ENCODE results near the gene DDX18.
"Not testable (repeated sequence)": the region's sequence is repeated elsewhere in the genome, so short reads cannot be mapped to it uniquely, and the experiment has no call there.

Gene DDX18

DNA sequence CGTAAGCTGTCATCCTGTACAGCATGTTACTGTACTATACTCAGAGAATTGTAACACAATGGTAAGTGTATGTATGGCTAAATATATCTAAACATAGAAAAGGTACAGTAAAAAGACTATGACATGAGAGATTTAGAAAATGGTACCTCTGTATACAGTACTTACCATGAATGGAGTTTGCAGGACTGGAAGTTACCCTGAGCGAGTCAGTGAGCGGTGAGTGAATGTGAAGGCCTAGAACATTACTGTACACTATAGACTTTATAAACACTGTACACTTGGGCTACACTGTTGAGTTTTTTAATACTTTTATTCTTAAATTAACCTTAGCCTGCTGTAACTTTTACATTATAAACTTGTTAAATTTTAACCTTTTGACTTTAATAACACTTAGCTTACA lies 1.5 kb downstream of the DDX18 start:
- H3K4me3 ChIP-seq (ENCODE audit: low read depth, low read length) = no peak overlapping the region
- DNase-seq (ENCODE audit: low read depth) = no peak
- TF ChIP-seq, protein P1, sequence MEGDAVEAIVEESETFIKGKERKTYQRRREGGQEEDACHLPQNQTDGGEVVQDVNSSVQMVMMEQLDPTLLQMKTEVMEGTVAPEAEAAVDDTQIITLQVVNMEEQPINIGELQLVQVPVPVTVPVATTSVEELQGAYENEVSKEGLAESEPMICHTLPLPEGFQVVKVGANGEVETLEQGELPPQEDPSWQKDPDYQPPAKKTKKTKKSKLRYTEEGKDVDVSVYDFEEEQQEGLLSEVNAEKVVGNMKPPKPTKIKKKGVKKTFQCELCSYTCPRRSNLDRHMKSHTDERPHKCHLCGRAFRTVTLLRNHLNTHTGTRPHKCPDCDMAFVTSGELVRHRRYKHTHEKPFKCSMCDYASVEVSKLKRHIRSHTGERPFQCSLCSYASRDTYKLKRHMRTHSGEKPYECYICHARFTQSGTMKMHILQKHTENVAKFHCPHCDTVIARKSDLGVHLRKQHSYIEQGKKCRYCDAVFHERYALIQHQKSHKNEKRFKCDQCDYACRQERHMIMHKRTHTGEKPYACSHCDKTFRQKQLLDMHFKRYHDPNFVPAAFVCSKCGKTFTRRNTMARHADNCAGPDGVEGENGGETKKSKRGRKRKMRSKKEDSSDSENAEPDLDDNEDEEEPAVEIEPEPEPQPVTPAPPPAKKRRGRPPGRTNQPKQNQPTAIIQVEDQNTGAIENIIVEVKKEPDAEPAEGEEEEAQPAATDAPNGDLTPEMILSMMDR (conservative IDR thresholded peaks at IDR 0.05; ENCODE audit: low read depth, low read length) = no peak

DNA sequence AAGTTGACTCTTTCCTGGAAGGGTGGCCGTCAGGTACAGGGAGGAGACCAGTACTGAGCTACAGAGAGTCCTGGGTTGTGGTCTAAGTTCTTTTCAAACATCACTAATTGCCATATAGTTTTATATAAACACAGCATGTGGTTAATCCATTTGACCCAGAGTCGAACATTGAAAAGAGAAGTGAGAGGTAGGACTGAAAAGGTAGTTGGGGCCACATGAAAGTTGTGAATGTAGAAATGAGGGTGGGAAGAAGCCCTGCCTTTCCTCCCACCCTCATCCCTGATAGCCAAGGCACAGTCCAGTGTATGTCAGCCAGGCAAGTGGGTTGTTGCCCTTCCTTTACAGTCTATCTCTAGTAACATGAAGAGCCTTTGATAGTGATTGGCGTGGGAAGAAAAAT lies 4.4 kb downstream of the DDX18 start:
- H3K4me3 ChIP-seq (ENCODE audit: low read depth, low read length) = no peak overlapping the region
- TF ChIP-seq, protein P1 (conservative IDR thresholded peaks at IDR 0.05; ENCODE audit: low read depth, low read length) = no peak
- DNase-seq (ENCODE audit: low read depth) = no peak

DNA sequence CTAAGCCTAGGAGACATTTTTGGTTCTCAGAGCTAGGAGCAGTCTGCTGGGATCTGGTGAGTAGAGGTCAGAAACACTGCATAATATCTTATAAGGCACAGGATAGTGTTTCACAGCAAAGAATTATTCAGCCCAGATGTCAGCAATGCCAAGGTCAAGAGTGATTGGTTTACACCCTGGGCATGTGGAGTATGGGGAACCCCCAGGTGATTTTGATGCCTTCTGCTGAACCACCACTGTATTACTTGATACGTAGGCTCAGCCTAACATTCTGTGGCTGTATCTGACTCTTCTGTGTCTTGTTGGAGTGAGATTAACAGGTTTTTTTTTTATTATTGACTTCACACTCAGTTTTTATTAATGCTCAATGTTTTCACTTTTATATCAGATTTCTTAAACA lies 6.0 kb downstream of the DDX18 start:
- TF ChIP-seq, protein P1 (conservative IDR thresholded peaks at IDR 0.05; ENCODE audit: low read depth, low read length) = no peak
- no peak overlapping the region for H3K4me3 ChIP-seq (ENCODE audit: low read depth, low read length)
- DNase-seq (ENCODE audit: low read depth) = no peak

DNA sequence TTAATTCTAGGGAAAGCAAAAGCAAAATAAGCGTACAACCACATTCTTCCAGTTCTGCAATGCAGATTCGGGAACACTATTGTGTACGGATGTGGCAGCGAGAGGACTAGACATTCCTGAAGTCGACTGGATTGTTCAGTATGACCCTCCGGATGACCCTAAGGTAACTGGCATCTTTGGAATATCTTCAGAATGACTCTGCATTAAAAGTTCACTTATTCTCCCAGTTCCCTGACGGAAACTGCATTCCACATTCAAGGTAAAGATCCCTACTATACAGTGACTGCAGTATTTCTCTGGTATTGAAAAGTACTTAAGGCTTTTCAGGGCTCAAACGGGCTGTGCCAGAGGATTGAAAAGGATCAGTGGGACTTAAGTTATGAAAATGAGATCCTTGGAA lies 10.9 kb downstream of the DDX18 start:
- DNase-seq (ENCODE audit: low read depth) = no peak
- TF ChIP-seq, protein P1 (conservative IDR thresholded peaks at IDR 0.05; ENCODE audit: low read depth, low read length) = no peak
- H3K4me3 ChIP-seq (ENCODE audit: low read depth, low read length) = no peak overlapping the region

DNA sequence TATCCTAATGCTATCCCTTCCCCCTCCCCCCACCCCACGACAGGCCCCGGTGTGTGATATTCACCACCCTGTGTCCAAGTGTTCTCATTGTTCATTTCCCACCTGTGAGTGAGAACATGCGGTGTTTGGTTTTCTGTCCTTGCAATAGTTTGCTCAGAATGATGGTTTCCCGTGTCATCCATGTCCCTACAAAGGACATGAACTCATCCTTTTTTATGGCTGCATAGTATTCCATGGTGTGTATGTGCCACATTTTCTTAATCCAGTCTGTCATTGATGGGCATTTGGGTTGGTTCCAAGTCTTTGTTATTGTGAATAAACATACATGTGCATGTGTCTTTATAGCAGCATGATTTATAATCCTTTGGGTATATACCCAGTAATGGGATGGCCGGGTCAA lies 13.0 kb downstream of the DDX18 start:
- DNase-seq (ENCODE audit: low read depth); H3K4me3 ChIP-seq (ENCODE audit: low read depth, low read length): not testable (repeated sequence)

DNA sequence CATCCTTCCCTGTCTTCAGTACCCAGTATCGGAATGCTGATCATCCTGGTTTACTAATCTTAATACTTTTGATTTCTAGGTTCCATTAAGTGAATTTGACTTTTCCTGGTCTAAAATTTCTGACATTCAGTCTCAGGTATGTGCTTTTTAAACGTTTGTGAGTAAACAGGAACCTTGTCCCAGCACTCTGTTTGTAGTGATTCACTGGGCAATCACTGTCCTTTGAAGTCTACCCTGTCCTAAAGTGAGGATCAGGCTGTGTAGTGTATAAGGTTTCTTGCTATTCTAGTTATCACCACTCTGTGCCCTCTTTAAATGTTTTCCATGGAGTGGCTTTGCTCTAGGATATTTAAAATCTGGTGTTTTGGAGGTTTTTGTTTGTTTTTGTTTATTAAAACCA lies 14.4 kb downstream of the DDX18 start:
- TF ChIP-seq, protein P1 (conservative IDR thresholded peaks at IDR 0.05; ENCODE audit: low read depth, low read length) = no peak
- H3K4me3 ChIP-seq (ENCODE audit: low read depth, low read length) = no peak overlapping the region
- DNase-seq (ENCODE audit: low read depth) = no peak

DNA sequence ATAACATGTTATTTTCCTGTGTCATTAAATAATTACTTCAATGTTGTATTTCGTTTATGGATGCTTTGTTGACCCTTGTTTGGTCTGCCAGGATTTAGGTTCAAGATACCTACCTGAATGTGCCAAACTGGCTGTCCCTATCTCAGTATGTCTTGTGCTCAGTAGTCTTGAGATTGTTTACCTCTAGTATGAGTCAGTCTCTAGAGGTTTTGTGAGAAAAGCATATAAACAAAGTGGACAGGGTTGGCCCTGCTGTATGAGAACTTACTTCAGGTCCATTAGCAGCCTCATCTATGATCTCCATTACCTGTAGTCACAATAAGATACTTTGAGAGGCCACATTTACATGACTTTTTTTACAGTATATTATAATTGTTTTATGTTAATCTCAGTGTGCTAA lies 17.8 kb downstream of the DDX18 start:
- DNase-seq (ENCODE audit: low read depth) = peak; percentile 18
- H3K4me3 ChIP-seq (ENCODE audit: low read depth, low read length) = no peak overlapping the region
- TF ChIP-seq, protein P1 (conservative IDR thresholded peaks at IDR 0.05; ENCODE audit: low read depth, low read length) = no peak

Data from choroid plexus epithelial cell (primary cell).